H1 (cell line): ENCODE results near the gene ANLN. TPM values are rescaled to one million over a fixed set of nuclear protein-coding genes. Genes with fewer than 3 reads are reported as not detected.

Source experiments
- CTCF ChIA-PET: fragments of 300-600 bp; sonication (Branson Sonifier 250); formaldehyde crosslinking; loops from one replicate; lab custom pipeline; 2021; ENCODE audit not compliant: partially characterized antibody; lab: Charles Lee
- POLR2A ChIA-PET: fragments of 300-600 bp; sonication (Branson Sonifier 250); formaldehyde crosslinking; loops from one replicate; lab custom pipeline; 2021; ENCODE audit warnings: inconsistent platforms; ENCODE audit not compliant: partially characterized antibody; lab: Charles Lee
- DNase-seq, 2 experiments: peaks; one replicate each; pipeline versions ENCODE4 v3.0.0 to v3.0.0-alpha.2; 2010 to 2022; ENCODE audit warnings: low spot score in 2 of 2, low read depth in 1 of 2, mixed read lengths in 1 of 2
- FAIRE-seq: peaks from 2 replicates; lab custom pipeline; 2011; peaks lifted over from hg19 to GRCh38; lab: Jason Lieb, UNC
- H2AFZ ChIP-seq: 2 replicates; pipeline ENCODE4 v1.8.1; 2012; ENCODE audit warnings: low read length, inconsistent platforms
- H2AK5ac ChIP-seq: 2 replicates; pipeline ENCODE4 v1.6.1; 2013; ENCODE audit warnings: low read depth, low read length
- H2BK120ac ChIP-seq: replicated peaks from 2 replicates; pipeline ENCODE3; 2013; ENCODE audit warnings: low read depth, low read length, inconsistent platforms
- H2BK12ac ChIP-seq: 2 replicates; pipeline ENCODE4 v1.6.1; 2013; ENCODE audit warnings: low read depth, low read length
- H2BK15ac ChIP-seq: 2 replicates; pipeline ENCODE4 v1.6.1; 2013; ENCODE audit warnings: low read length
- H2BK20ac ChIP-seq: 2 replicates; pipeline ENCODE4 v1.6.1; 2013; ENCODE audit warnings: low read length
- H2BK5ac ChIP-seq: 2 replicates; pipeline ENCODE4 v1.6.1; 2013; ENCODE audit warnings: low read depth, low read length
- H3K14ac ChIP-seq: 2 replicates; pipeline ENCODE4 v1.6.1; 2013; ENCODE audit warnings: inconsistent platforms; ENCODE audit not compliant: insufficient read length
- H3K18ac ChIP-seq: 2 replicates; pipeline ENCODE4 v1.6.1; 2013; ENCODE audit warnings: low read length; ENCODE audit errors: extremely low read depth
- H3K23ac ChIP-seq: 2 replicates; pipeline ENCODE4 v1.6.1; 2013; ENCODE audit warnings: inconsistent platforms; ENCODE audit not compliant: insufficient read length
- H3K23me2 ChIP-seq: 2 replicates; pipeline ENCODE4 v1.6.1; 2013; ENCODE audit warnings: low read depth, low read length
- H3K27ac ChIP-seq: 2 replicates; pipeline ENCODE4 v1.6.1; 2011; ENCODE audit warnings: low read depth, low read length, inconsistent platforms
- H3K27me3 ChIP-seq, 4 experiments: replicated peaks in 1 of 4; 1 replicate in 1 of 4; 2 replicates in 3 of 4; pipeline versions ENCODE4 v1.6.1 to v1.8.1; 2011 to 2013; ENCODE audit warnings: low read length in 3 of 4, mild to moderate bottlenecking in 3 of 4, inconsistent platforms in 2 of 4, mixed read lengths in 2 of 4, moderate library complexity in 1 of 4; ENCODE audit not compliant: control insufficient read depth in 3 of 4, insufficient read depth in 3 of 4; ENCODE audit errors: extremely low read depth in 1 of 4
- H3K36me3 ChIP-seq, 4 experiments: 2 replicates each; pipeline versions ENCODE4 v1.6.1 to v1.8.1; 2011 to 2013; ENCODE audit warnings: mild to moderate bottlenecking in 4 of 4, low read length in 3 of 4, moderate library complexity in 2 of 4, control low read depth in 1 of 4, inconsistent platforms in 1 of 4; ENCODE audit not compliant: insufficient read depth in 4 of 4, control insufficient read depth in 2 of 4
- H3K4ac ChIP-seq: replicated peaks from 2 replicates; pipeline ENCODE3; 2013; ENCODE audit warnings: low read length, low read depth, mixed read lengths, inconsistent platforms; ENCODE audit not compliant: insufficient read length
- H3K4me1 ChIP-seq, 4 experiments: replicated peaks in 1 of 4; 1 replicate in 1 of 4; 2 replicates in 3 of 4; pipeline versions ENCODE4 v1.6.1 to v1.8.1; 2011 to 2013; ENCODE audit warnings: low read length in 3 of 4, inconsistent platforms in 2 of 4, mixed read lengths in 1 of 4; ENCODE audit not compliant: insufficient read depth in 4 of 4, control insufficient read depth in 3 of 4
- H3K4me2 ChIP-seq, 2 experiments: 2 replicates each; pipeline versions ENCODE4 v1.6.1 to v1.8.1; 2011 to 2013; ENCODE audit warnings: low read depth in 2 of 2, low read length in 2 of 2, control low read depth in 1 of 2, inconsistent platforms in 1 of 2, mild to moderate bottlenecking in 1 of 2; ENCODE audit not compliant: insufficient read depth in 1 of 2
- H3K4me3 ChIP-seq, 4 experiments: fragments of 200-600, 300-600 bp in 1 of 4; sonication (generic), shearing (Covaris generic), sonication (Bioruptor Twin) in 1 of 4; 2 replicates each; pipeline versions ENCODE4 v1.5.1 to v1.8.1; 2011 to 2016; ENCODE audit warnings: low read length in 4 of 4, low read depth in 3 of 4, control low read depth in 2 of 4, inconsistent platforms in 2 of 4, mild to moderate bottlenecking in 2 of 4, mixed read lengths in 1 of 4, moderate library complexity in 1 of 4; ENCODE audit not compliant: insufficient read depth in 2 of 4; ENCODE audit errors: extremely low read depth in 1 of 4
- H3K56ac ChIP-seq: replicated peaks from 2 replicates; pipeline ENCODE3; 2013; ENCODE audit warnings: low read depth, mild to moderate bottlenecking, mixed read lengths, low read length, inconsistent platforms; ENCODE audit not compliant: insufficient read length
- H3K79me1 ChIP-seq: 2 replicates; pipeline ENCODE4 v1.6.1; 2013; ENCODE audit warnings: low read depth, low read length, control low read depth
- H3K79me2 ChIP-seq, 2 experiments: 2 replicates each; pipeline versions ENCODE4 v1.6.1 to v1.8.1; 2012 to 2013; ENCODE audit warnings: low read length in 2 of 2, mild to moderate bottlenecking in 2 of 2, inconsistent platforms in 1 of 2; ENCODE audit not compliant: insufficient read depth in 2 of 2, control insufficient read depth in 1 of 2
- H3K9ac ChIP-seq, 4 experiments: replicated peaks in 1 of 4; 1 replicate in 1 of 4; 2 replicates in 3 of 4; pipeline versions ENCODE4 v1.6.1 to v1.8.1; 2011 to 2013; ENCODE audit warnings: low read depth in 3 of 4, low read length in 3 of 4, control low read depth in 2 of 4, mild to moderate bottlenecking in 2 of 4, moderate library complexity in 2 of 4, inconsistent platforms in 1 of 4; ENCODE audit errors: extremely low read depth in 1 of 4
- H3K9me3 ChIP-seq, 2 experiments: 2 replicates each; pipeline versions ENCODE4 v1.6.1 to v1.8.1; 2012 to 2013; ENCODE audit warnings: mild to moderate bottlenecking in 2 of 2, moderate library complexity in 2 of 2, control low read depth in 1 of 2, inconsistent platforms in 1 of 2, low read depth in 1 of 2, low read length in 1 of 2, mixed read lengths in 1 of 2; ENCODE audit not compliant: insufficient read depth in 2 of 2
- H4K20me1 ChIP-seq, 2 experiments: replicated peaks in 1 of 2; 2 replicates each; pipeline versions ENCODE3 to v1.8.1; 2011 to 2013; ENCODE audit warnings: inconsistent platforms in 2 of 2, low read length in 2 of 2, mild to moderate bottlenecking in 1 of 2; ENCODE audit not compliant: insufficient read depth in 2 of 2, control insufficient read depth in 1 of 2
- H4K5ac ChIP-seq: 2 replicates; pipeline ENCODE4 v1.6.1; 2013; ENCODE audit warnings: low read length, low read depth, mixed read lengths, inconsistent platforms; ENCODE audit not compliant: insufficient read length
- H4K8ac ChIP-seq: 2 replicates; pipeline ENCODE4 v1.8.0; 2013; ENCODE audit warnings: mild to moderate bottlenecking, moderate library complexity, low read length, inconsistent platforms; ENCODE audit not compliant: insufficient read depth; ENCODE audit errors: extremely low read depth
- H4K91ac ChIP-seq: replicated peaks from 2 replicates; pipeline ENCODE3; 2013; ENCODE audit warnings: low read length, mixed read lengths, inconsistent platforms; ENCODE audit not compliant: insufficient read length
- RAD21 ChIP-seq, 2 experiments: IDR thresholded peaks in 1 of 2; conservative IDR thresholded peaks in 1 of 2; 2 replicates each; pipeline ENCODE4 v1.6.1; 2011; ENCODE audit warnings: low read depth in 2 of 2, low read length in 2 of 2, improper control_type of control experiment in 1 of 2, inconsistent platforms in 1 of 2, mild to moderate bottlenecking in 1 of 2, moderate library complexity in 1 of 2
- SP2 ChIP-seq: IDR thresholded peaks from 2 replicates; pipeline ENCODE4 v1.6.1; 2012; ENCODE audit warnings: mild to moderate bottlenecking, low read length, inconsistent platforms
- WGBS, 2 experiments: shearing (Covaris generic) in 1 of 2; methylation state at CpG; one replicate each; pipeline versions ENCODE4 v1.1.6 to v1.1.7; 2013 to 2015; ENCODE audit warnings: low lambda C conversion rate in 2 of 2, mixed read lengths in 2 of 2, inconsistent platforms in 1 of 2, low coverage in 1 of 2, missing lambda C conversion rate in 1 of 2; ENCODE audit not compliant: insufficient replicate concordance in 2 of 2, insufficient coverage in 1 of 2, insufficient read length in 1 of 2; ENCODE audit errors: extremely low coverage in 1 of 2, missing lambda C conversion rate in 1 of 2; 5-methylcytosine and 5-hydroxymethylcytosine counted together
- polyA plus RNA-seq, 7 experiments: library from polyadenylated mRNA; depleted of rRNA in 3 of 7; stranded (reverse) in 5 of 7; unstranded in 2 of 7; fragments of >200 nt in 5 of 7; fragments of 200-250 nt in 2 of 7; gene quantifications; 1 replicate in 5 of 7; 2 replicates in 1 of 7; 4 replicates in 1 of 7; pipeline versions ENCODE4 v1.2.1 to v1.2.3, GENCODE V29; 2011 to 2013; ENCODE audit warnings: missing spikeins in 2 of 7, mixed read lengths in 2 of 7
- total RNA-seq: library from RNA; stranded (reverse); fragmentation: NEBNext Ultra II Directional; extraction: Animal tissue kit (Norgen Biotek cat#: 25700); gene quantifications from 2 replicates; pipeline ENCODE4 v1.2.1, GENCODE V29; 2021

The ANLN gene
- total and polyA plus RNA-seq, 2 of the 8 experiments (the other 6 are each of a cell fraction or from before 2014, with no cell fraction given), result 18.5 to 90.1 TPM

GRCh38 chr7:36441344-36442022 is 51.8 kb downstream of the ANLN start:
- no peak overlapping the region for H2BK12ac ChIP-seq
- H3K4me2 ChIP-seq, result peak overlapping the region in 1 of 2 experiments; percentile 9; a peak in 2 of 4 replicates
- H3K27me3 ChIP-seq, result no peaks in the 10 kb centered on the region
- H3K27ac ChIP-seq, result no peak overlapping the region
- H3K36me3 ChIP-seq, result peaks cover 0 to 22% (median 5%) of the 10 kb centered on the region in 4 experiments; a peak in 5 of 8 replicates
- no peak overlapping the region for H3K4me3 ChIP-seq
- no peak overlapping the region for H2BK15ac ChIP-seq
- H3K4me1 ChIP-seq, result peaks cover 0 to 4% (median 0%) of the 10 kb centered on the region in 4 experiments; a peak in 2 of 7 replicates
- no peak overlapping the region for H3K14ac ChIP-seq
- H2AK5ac ChIP-seq, result no peak overlapping the region
- no peak overlapping the region for H2BK120ac ChIP-seq
- H4K5ac ChIP-seq, result no peak overlapping the region
- H3K9ac ChIP-seq, result no peak overlapping the region
- no peaks in the 10 kb centered on the region for H3K9me3 ChIP-seq
- no peak overlapping the region for H3K56ac ChIP-seq
- no peak overlapping the region for H2BK5ac ChIP-seq
- ChIA-PET CTCF (interaction anchor here (0.6 to 3.8 kb wide), 50 partner anchors 9 to 763 kb away, joined by 3 to 27 read pairs (median 4); a partner anchor contains a TSS), POLR2A (interaction anchor here (1.7 kb wide), 1 partner anchor 9 kb away, joined by 4 read pairs; no protein-coding TSS in a partner anchor)
- no peak for DNase-seq
- no peak overlapping the region for H4K91ac ChIP-seq
- H3K23ac ChIP-seq, result no peak overlapping the region
- H4K20me1 ChIP-seq, result no peaks in the 10 kb centered on the region
- no peak overlapping the region for H3K4ac ChIP-seq
- TF ChIP-seq RAD21 (IDR thresholded peaks at IDR 0.05 in 1 of 2, conservative IDR thresholded peaks at IDR 0.05 in 1 of 2; ENCODE audit: low read depth in 2 of 2, low read length in 2 of 2) (0 out of 4 replicates have a peak, but pooled peaks of 1 of the 2 experiments have one; percentile 4), SP2 (no peak)
- TF ChIP-seq, all 59 proteins: peak for 1
- H3K79me2 ChIP-seq, result no peaks in the 10 kb centered on the region
- H3K79me1 ChIP-seq, result no peaks in the 10 kb centered on the region
- no peak overlapping the region for H2AFZ ChIP-seq
- no peak for FAIRE-seq
- whole genome bisulfite sequencing, 2 experiments, result 53% methylated on average over 7 of the region's 7 CpGs; no CpG with 5 or more reads in 1 of the 2 experiments
- no peaks in the 10 kb centered on the region; the same call in 1 of the 2 replicates for H3K23me2 ChIP-seq
- no peak overlapping the region for H3K18ac ChIP-seq
- no peak overlapping the region for H4K8ac ChIP-seq
- H2BK20ac ChIP-seq, result no peak overlapping the region
